Mammary epithelial cell (primary cell): ENCODE data around the gene SKOR2.

Experiments
- EZH2 ChIP-seq: IDR thresholded peaks from 2 replicates; pipeline ENCODE4 v1.6.1; 2012; ENCODE audit warnings: low read length, inconsistent platforms, borderline replicate concordance
- TF ChIP-seq, protein P1 (sequence below), 2 donors: IDR thresholded peaks in 1 of 2; conservative IDR thresholded peaks in 1 of 2; 2 replicates each; pipeline ENCODE4 v1.5.1; 2011 to 2012; ENCODE audit warnings: inconsistent platforms in 2 of 2, low read length in 2 of 2, mild to moderate bottlenecking in 2 of 2, control low read depth in 1 of 2, low read depth in 1 of 2; ENCODE audit not compliant: insufficient read depth in 1 of 2; ENCODE audit errors: extremely low read depth in 1 of 2

DNA sequence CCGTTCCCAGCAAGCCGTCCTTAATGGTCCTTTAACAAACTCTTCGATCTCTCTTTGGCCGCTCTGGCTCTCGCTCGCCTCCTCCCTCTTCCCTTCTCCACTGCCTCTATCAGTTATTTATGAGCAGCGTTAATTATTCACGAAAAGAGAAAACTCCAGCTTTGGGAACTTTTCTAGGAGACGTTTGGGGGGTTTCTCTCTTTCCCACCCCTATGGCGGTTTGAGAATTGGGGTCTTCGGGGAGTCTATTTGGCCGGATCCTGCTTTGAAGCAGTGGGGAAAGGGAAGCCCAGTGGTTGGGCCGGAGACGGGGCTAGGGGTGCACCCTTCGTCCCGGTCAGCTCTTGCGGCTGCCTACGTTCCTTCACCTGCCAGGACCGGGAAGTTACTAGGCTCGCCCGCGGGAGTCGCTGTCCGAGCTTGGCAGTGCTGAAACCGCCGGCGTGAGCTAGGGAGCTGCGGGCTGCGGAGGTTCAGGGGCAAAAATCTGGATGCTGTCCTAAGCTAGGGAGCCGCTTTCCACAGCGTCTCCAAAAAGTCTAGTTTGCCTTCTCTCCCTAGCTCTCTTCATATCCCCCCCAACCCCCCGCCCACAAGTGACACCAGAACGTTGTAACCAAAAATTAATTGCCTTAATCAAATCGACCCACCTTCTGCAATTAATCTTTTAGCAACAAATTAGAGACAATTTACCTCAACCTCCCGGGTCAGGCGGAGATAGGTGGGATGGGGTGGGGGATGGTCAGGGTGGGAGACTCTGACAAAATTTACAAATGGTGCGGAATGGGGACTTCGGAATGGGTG, 8.9 kb upstream of the SKOR2 start:
- TF ChIP-seq EZH2, result no peak
- TF ChIP-seq, protein P1, sequence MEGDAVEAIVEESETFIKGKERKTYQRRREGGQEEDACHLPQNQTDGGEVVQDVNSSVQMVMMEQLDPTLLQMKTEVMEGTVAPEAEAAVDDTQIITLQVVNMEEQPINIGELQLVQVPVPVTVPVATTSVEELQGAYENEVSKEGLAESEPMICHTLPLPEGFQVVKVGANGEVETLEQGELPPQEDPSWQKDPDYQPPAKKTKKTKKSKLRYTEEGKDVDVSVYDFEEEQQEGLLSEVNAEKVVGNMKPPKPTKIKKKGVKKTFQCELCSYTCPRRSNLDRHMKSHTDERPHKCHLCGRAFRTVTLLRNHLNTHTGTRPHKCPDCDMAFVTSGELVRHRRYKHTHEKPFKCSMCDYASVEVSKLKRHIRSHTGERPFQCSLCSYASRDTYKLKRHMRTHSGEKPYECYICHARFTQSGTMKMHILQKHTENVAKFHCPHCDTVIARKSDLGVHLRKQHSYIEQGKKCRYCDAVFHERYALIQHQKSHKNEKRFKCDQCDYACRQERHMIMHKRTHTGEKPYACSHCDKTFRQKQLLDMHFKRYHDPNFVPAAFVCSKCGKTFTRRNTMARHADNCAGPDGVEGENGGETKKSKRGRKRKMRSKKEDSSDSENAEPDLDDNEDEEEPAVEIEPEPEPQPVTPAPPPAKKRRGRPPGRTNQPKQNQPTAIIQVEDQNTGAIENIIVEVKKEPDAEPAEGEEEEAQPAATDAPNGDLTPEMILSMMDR (conservative IDR thresholded peaks at IDR 0.05 in 1 of 2, IDR thresholded peaks at IDR 0.05 in 1 of 2; ENCODE audit: extremely low read depth in 1 of 2, insufficient read depth in 1 of 2, low read depth in 1 of 2, low read length in 2 of 2), result no peak
